Measurements from ENCODE around the gene PTPRF.

- TF ChIP-seq POLR2A (IDR thresholded peaks at IDR 0.05): no peak
- TF ChIP-seq, protein P1, sequence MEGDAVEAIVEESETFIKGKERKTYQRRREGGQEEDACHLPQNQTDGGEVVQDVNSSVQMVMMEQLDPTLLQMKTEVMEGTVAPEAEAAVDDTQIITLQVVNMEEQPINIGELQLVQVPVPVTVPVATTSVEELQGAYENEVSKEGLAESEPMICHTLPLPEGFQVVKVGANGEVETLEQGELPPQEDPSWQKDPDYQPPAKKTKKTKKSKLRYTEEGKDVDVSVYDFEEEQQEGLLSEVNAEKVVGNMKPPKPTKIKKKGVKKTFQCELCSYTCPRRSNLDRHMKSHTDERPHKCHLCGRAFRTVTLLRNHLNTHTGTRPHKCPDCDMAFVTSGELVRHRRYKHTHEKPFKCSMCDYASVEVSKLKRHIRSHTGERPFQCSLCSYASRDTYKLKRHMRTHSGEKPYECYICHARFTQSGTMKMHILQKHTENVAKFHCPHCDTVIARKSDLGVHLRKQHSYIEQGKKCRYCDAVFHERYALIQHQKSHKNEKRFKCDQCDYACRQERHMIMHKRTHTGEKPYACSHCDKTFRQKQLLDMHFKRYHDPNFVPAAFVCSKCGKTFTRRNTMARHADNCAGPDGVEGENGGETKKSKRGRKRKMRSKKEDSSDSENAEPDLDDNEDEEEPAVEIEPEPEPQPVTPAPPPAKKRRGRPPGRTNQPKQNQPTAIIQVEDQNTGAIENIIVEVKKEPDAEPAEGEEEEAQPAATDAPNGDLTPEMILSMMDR (IDR thresholded peaks at IDR 0.05): no peak
These were observed 34.1 kb downstream of the PTPRF start for GRCh38 chr1:43564551-43565348.
